Stimulated activated CD8-positive, alpha-beta memory T cell treated with anti-CD3 and anti-CD28 coated beads, Interleukin-4, amount 100 ng/mL, for 24 hours (primary cell): Measurements from ENCODE around the gene FEM1A.
"Not testable (repeated sequence)": the region's sequence is repeated elsewhere in the genome, so short reads cannot be mapped to it uniquely, and the experiment has no call there.

Experiments
- DNase-seq: peaks from one replicate; pipeline ENCODE4 v3.0.0-alpha.2; 2020; ENCODE audit warnings: low read depth

FEM1A gene, protein sequence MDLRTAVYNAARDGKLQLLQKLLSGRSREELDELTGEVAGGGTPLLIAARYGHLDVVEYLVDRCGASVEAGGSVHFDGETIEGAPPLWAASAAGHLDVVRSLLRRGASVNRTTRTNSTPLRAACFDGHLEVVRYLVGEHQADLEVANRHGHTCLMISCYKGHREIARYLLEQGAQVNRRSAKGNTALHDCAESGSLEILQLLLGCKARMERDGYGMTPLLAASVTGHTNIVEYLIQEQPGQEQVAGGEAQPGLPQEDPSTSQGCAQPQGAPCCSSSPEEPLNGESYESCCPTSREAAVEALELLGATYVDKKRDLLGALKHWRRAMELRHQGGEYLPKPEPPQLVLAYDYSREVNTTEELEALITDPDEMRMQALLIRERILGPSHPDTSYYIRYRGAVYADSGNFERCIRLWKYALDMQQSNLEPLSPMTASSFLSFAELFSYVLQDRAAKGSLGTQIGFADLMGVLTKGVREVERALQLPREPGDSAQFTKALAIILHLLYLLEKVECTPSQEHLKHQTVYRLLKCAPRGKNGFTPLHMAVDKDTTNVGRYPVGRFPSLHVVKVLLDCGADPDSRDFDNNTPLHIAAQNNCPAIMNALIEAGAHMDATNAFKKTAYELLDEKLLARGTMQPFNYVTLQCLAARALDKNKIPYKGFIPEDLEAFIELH

DNA sequence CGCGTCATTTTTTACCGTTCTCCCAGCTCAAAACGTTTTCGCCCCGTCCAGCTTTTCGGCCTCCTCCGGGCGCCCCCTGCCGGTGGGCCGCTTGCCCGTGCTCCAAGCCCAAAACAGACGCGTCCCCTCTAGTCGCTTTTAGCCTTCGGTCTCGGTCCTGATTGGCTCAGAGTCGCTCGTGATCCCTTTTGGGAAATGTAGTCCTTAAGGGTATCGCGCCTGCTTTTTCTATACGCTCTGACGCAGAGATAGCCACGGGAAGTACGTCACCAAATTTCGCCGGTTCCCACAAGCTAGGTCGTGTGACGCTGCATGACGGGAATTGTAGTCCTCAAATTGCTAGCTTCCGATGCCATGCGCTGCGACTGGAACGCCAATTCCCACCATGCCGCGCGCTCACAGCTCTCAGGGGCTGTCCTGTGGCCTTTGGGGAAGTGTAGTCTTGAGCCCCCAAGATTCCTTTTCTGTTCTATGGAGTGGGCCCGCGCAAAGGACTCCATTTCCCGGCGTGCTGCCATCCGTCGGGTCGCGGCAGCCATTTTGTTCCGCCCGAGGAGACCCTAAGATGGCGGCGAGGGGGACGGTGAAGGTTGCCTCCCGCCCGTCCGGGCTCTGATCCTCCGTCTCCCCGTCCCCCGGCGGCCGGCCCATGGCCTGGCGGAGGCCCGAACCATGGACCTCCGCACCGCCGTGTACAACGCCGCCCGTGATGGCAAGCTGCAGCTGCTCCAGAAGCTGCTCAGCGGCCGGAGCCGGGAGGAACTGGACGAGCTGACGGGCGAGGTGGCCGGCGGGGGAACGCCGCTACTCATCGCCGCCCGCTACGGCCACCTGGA, at the start of gene FEM1A:
Gene FEM1A (plus strand): TSS at position 552 of the 836 bp plus-strand sequence. CDS start 121 bp downstream, at position 673.
- DNase-seq: peak; percentile 97

DNA sequence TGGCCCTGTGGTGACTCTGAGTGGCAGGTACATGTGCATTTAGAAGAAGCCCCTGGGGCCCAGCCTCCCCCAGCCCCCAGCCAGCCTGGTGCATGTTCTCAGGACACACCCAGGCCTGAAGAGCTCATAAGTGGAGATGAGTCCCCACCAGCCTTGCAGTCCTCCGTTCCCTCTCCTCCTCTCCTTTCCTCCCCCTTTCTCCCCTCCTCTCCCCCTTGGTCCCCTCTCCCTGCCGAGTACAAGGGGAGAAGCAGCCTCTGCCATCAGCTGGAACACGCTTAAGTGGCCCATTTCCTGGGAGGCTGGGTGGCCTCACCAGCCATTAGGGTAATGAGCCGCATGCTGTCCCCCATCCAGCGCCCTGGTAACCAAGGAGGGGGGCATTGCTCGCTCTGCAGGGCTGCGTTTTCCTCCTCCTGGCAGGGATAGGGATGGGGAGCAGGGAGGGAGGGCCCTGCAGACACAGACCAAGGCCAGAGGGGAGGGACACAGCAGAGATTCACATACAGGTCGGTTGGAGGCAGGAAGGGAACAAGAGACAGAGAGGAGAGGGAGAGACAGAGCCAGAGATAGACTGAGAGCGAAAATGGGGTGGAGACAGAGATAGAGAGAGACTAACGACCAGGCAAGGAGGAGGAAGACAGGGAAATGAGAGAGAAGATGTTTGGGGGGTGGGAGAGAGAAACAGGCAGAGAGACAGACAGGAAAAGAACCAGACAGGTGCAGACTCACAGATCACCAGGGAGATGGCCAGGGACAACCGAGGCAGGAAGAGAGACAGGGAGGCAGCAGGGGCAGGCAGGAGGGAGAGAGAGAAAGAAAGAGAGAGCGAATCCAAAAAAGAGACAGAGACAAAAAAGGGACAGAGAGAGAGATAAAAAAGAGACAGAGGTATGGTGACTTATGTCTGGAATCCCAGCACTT, 48.5 kb upstream of the FEM1A start:
- no peak for DNase-seq

GRCh38 chr19:4744451-4745174, 46.9 kb upstream of the FEM1A start:
- no peak for DNase-seq

GRCh38 chr19:4745175-4745574, 46.4 kb upstream of the FEM1A start:
- DNase-seq: not testable (repeated sequence)

DNA sequence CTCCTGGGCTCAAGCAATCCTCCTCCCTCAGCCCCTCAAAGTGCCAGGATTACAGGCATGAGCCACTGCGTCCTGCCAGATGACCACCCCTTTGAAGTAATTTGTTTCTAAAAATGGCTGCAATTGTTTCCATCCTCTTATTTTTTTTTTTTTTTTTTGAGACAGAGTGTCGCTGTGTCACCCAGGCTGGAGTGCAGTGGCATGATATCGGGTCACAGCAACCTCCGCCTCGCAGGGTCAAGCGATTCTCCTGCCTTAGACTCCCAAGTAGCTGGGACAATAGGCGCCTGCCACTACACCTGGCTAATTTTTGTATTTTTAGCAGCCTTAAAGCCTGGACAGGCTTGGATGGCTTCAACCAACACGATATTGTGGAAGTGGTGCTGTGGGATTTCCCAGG, 45.5 kb upstream of the FEM1A start:
- DNase-seq: no peak

- DNase-seq: no peak
These were observed 43.3 kb upstream of the FEM1A start for GRCh38 chr19:4748185-4748584.

DNA sequence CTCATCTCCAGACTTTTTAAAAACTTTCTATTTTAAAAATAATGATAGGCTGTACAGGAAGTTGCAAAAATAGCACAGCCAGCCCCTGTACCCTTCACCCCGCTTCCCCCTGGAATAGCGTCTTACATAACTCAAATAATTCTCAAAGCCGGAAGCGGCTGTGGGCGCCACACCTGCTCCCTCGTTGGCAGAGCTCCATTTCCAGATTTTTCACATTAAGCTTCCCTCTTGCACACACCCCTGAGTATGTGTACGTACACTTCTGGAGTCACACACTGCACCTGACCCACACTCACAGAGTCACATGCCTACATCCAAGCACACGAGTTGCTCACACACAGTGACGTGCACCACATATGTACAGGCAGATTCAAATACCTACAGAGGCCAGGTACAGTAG, 42.9 kb upstream of the FEM1A start:
- no peak for DNase-seq

DNA sequence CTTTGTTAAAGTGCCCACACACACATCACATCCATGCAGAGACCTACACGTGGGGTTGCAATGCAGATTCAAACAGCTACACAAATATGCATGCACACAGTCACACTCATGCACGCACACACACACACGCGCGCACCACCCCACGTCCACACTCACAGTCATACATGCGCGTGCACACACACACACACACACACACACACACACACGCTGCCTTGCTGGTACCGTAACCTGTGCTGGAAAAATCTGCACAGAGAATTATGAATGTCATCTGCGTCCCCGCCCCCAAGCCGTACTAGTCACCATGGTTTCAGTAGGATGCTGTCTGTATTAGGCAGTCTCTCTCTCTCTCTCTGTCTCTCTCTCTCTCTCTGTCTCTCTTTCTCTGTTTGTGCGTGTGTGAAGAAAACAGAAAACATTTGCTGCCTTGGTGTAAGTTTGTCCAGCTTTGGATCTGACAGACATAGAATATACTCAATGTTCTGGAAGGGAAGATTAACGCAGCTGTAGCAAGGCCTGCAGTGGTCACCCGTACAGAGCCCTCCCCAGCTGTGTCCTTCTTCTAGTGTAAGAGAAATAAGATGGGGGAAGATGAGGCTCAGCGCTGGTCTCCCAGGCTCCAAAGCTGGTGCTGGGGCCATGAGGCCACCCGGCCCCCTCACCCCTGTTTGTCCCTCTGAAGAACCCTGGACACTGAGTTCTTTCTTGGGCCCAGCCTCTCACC, 41.5 kb upstream of the FEM1A start:
- no peak for DNase-seq

- no peak for DNase-seq
These were observed 37.3 kb upstream of the FEM1A start for GRCh38 chr19:4754248-4754647.

GRCh38 chr19:4755459-4755858, 36.1 kb upstream of the FEM1A start:
- DNase-seq: no peak

- DNase-seq: no peak
These were observed 33.5 kb upstream of the FEM1A start for GRCh38 chr19:4758082-4758481.

- no peak for DNase-seq
These were observed 32.9 kb upstream of the FEM1A start for GRCh38 chr19:4758659-4759058.

GRCh38 chr19:4759388-4760284, 31.9 kb upstream of the FEM1A start:
- peak; percentile 58 for DNase-seq

DNA sequence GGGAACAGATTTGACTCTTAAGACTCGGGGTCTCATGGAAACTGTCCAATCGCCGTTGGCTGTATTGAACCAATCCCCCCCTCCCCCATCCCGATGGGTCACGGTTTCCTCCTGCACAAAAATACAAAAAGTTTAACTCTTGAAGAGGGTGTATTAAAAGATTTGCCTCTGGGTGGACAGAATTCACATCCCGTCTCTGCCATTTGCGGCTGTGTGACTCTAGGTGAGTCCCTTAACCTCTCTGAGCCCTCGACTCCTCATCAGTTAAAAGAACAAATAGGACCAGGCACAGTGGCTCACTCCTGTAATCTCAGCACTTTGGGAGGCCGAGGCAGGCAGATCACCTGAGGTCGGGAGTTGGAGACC, 31.3 kb upstream of the FEM1A start:
- DNase-seq: no peak

GRCh38 chr19:4763021-4763420, 28.5 kb upstream of the FEM1A start:
- DNase-seq: no peak

- DNase-seq: no peak
These were observed 27.2 kb upstream of the FEM1A start for GRCh38 chr19:4764393-4764660.

DNA sequence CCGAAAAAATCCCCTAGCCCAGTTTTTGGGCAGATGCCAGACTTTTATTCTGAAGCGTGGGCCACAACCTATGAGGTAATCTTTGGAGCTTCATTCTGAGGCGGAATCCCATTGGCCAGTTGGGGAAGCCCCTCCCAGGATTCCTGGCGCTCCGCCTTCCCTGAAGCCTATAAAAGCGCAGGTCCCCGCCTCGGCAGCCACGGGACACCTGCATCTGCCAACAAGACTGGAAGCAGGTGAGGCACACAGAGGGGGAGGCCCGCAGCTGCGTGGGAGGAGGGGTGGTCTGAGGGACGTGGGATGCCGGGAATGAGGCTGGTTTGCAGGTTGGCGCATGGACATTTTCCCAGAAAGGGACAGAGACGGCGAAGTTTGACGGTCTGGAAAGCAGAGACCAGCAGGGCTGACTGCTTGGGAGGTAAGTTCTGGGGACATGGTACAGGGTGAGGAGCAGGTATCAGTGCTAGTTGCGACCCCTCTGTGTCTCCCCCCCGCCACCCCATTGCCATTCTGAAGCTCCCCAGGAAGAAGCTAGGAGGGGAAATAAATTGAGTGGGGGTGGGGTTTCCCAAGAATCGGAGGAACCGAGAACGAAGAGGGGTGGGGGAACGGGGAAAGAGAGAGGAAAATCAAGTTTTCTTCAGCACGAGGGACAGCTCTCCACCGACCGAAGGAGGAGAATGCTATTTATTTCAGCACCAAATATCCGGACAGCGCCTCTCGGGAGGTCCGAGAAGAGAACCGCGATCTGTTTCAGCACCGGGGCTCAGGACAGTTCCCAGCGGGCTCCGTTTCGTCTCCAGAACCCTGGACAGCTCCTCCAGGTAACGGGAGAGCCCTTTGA, 22.4 kb upstream of the FEM1A start:
- DNase-seq: peak; percentile 69

GRCh38 chr19:4772566-4772965, 19.0 kb upstream of the FEM1A start:
- DNase-seq: no peak
